WTC11 (cell line): ENCODE measurements around the gene DHTKD1.

ENCODE experiments used
- ATF3 ChIP-seq: sonication (generic); formaldehyde crosslinking; conservative IDR thresholded peaks from 2 replicates; pipeline ENCODE4 v1.8.1; 2022; ENCODE audit warnings: mild to moderate bottlenecking, missing genetic modification reagents
- CBFB ChIP-seq: sonication (generic); formaldehyde crosslinking; IDR thresholded peaks from 2 replicates; pipeline ENCODE4 v1.8.1; 2022; ENCODE audit warnings: mild to moderate bottlenecking, low read depth, missing genetic modification reagents
- CTCF ChIP-seq: fragments of 200-600 bp; IDR thresholded peaks from 2 replicates; pipeline ENCODE4 v1.8.0; 2022; ENCODE audit warnings: antibody characterized with exemption
- FOXP1 ChIP-seq: sonication (generic); formaldehyde crosslinking; IDR thresholded peaks from 2 replicates; pipeline ENCODE4 v1.8.0; 2022; ENCODE audit warnings: missing genetic modification reagents, mild to moderate bottlenecking, moderate library complexity, borderline replicate concordance
- FOXP4 ChIP-seq: sonication (generic); formaldehyde crosslinking; IDR thresholded peaks from 2 replicates; pipeline ENCODE4 v1.8.0; 2022; ENCODE audit warnings: mild to moderate bottlenecking, missing genetic modification reagents
- IRF2 ChIP-seq: sonication (generic); formaldehyde crosslinking; IDR thresholded peaks from 2 replicates; pipeline ENCODE4 v1.8.0; 2022; ENCODE audit warnings: low read depth, missing genetic modification reagents, borderline replicate concordance
- JUN ChIP-seq: sonication (generic); formaldehyde crosslinking; IDR thresholded peaks from 2 replicates; pipeline ENCODE4 v1.8.0; 2023; ENCODE audit warnings: mild to moderate bottlenecking, missing genetic modification reagents
- NR2C2 ChIP-seq: sonication (generic); formaldehyde crosslinking; IDR thresholded peaks from 2 replicates; pipeline ENCODE4 v1.8.0; 2022; ENCODE audit warnings: mild to moderate bottlenecking, missing genetic modification reagents
- PREB ChIP-seq: sonication (generic); formaldehyde crosslinking; IDR thresholded peaks from 2 replicates; pipeline ENCODE4 v1.8.1; 2022; ENCODE audit warnings: mild to moderate bottlenecking, missing genetic modification reagents, moderate library complexity, borderline replicate concordance
- STAT6 ChIP-seq: sonication (generic); formaldehyde crosslinking; conservative IDR thresholded peaks from 2 replicates; pipeline ENCODE4 v1.8.1; 2023; ENCODE audit warnings: mild to moderate bottlenecking, low read depth, missing genetic modification reagents, moderate library complexity
- TCF7 ChIP-seq: sonication (generic); formaldehyde crosslinking; IDR thresholded peaks from 2 replicates; pipeline ENCODE4 v1.8.0; 2022; ENCODE audit warnings: mild to moderate bottlenecking, low read depth, missing genetic modification reagents, moderate library complexity
- TEAD1 ChIP-seq: sonication (generic); formaldehyde crosslinking; IDR thresholded peaks from 2 replicates; pipeline ENCODE4 v1.8.0; 2022; ENCODE audit warnings: mild to moderate bottlenecking, missing genetic modification reagents
- ZNF512 ChIP-seq: sonication (generic); formaldehyde crosslinking; IDR thresholded peaks from 2 replicates; pipeline ENCODE4 v1.8.1; 2022; ENCODE audit warnings: missing genetic modification reagents, borderline replicate concordance

GRCh38 chr10:12144538-12144937 lies 75.8 kb downstream of the DHTKD1 start:
- TF ChIP-seq FOXP4 (CRISPR knock-in tag) (no peak), ZNF512 (CRISPR knock-in tag) (no peak), CTCF (no peak), CBFB (CRISPR knock-in tag) (no peak), NR2C2 (CRISPR knock-in tag) (no peak), TEAD1 (CRISPR knock-in tag) (no peak), TCF7 (no peak), ATF3 (CRISPR knock-in tag) (no peak), IRF2 (CRISPR knock-in tag) (no peak), JUN (CRISPR knock-in tag) (no peak), STAT6 (CRISPR knock-in tag) (no peak), FOXP1 (CRISPR knock-in tag) (no peak), PREB (CRISPR knock-in tag) (no peak)
